GM12872 (cell line): ENCODE data around the gene ABCB7.

ENCODE experiments used
- TF ChIP-seq, protein P1 (sequence below): IDR thresholded peaks from 3 replicates; pipeline ENCODE4 v1.5.1; 2011; ENCODE audit warnings: low read depth, mild to moderate bottlenecking, low read length, moderate library complexity; ENCODE audit not compliant: insufficient read depth

ABCB7 gene

DNA sequence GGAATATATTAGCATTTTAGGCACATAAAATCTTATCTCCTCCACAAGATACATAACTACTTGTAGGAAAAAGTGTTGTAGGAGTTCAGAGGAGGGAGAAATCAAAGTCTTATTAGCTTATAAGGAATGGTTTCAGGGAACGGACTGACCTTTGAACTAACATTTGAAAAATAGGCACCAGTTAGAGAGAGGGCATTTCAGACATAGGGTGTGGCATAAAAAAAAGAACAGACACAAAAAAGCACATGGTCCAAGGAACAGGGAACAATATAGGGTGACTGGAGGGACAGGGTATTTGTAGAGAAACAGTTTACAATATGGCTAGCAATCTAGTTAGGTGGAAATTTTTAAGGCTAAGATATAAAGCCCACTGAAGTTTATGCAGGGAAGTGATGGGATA is 6.4 kb downstream of the ABCB7 start:
- TF ChIP-seq, protein P1, sequence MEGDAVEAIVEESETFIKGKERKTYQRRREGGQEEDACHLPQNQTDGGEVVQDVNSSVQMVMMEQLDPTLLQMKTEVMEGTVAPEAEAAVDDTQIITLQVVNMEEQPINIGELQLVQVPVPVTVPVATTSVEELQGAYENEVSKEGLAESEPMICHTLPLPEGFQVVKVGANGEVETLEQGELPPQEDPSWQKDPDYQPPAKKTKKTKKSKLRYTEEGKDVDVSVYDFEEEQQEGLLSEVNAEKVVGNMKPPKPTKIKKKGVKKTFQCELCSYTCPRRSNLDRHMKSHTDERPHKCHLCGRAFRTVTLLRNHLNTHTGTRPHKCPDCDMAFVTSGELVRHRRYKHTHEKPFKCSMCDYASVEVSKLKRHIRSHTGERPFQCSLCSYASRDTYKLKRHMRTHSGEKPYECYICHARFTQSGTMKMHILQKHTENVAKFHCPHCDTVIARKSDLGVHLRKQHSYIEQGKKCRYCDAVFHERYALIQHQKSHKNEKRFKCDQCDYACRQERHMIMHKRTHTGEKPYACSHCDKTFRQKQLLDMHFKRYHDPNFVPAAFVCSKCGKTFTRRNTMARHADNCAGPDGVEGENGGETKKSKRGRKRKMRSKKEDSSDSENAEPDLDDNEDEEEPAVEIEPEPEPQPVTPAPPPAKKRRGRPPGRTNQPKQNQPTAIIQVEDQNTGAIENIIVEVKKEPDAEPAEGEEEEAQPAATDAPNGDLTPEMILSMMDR, result no peak

DNA sequence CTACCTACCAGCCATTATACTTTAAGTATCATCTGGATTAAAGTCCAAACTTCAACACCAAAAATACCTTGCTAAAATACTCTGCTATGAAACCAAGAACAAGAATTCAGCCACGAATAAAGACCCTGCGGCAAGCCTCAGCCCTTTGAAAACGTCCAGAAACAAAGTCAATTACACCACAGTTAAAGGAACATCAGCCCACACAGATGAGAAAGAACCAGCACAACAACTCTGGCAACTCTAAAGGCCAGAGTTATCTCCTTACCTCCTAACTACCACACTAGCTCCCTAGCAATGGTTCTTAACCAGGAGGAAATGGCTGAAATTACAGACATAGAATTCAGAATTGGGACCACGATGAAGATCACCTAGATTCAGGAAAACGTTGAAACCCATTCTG is 23.4 kb downstream of the ABCB7 start:
- TF ChIP-seq, protein P1, result no peak

DNA sequence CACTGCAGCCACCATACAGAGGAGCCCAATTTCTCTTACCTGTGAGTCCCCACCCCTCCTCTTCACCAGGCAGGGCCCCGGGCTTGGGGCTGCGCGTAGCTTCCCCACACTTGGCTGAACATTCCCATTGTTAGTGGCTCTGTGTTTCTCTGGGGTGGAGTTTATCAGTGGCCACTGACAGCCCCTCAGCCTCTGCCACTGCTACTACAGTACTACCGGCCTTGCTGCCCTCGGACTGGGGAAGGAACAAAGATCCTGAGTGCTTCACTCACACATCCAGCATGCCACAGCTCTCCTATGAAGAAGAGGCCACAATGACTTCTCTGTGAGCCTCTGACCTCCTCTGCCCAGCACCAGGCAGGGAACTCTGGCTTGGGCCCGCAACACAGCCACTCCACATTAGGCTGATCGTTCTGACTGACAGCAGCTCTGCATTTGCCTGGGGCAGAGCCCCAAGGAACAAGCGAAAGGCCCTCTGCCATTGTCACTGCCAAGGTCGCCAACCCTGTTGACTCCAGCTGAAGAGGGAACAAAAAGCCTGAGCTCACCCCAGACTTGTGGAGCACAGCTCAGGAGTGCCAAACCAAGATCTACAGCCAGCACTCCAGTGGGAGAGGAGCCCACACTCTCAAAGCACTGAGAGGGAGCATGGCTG is 24.0 kb downstream of the ABCB7 start:
- TF ChIP-seq, protein P1, result no peak

DNA sequence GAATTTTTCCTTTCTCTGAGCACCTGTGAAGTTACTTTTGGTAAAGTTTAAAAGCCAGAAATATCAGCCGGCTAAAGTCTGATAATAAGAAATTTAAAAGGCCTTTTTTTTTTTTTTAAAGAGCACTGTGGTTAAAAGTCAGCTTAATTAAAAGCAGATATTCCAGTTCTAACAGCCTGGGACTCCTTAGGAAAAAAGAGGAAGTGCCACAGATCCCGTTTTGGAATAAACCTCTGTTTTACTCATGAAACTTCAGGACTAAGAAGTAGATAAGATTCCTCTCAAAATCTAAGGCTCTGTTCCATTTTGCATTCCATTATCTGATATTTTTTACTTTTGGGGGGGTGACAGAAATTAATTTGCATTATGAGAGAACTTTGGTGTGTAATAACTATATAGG is 37.8 kb downstream of the ABCB7 start:
- TF ChIP-seq, protein P1, result no peak

DNA sequence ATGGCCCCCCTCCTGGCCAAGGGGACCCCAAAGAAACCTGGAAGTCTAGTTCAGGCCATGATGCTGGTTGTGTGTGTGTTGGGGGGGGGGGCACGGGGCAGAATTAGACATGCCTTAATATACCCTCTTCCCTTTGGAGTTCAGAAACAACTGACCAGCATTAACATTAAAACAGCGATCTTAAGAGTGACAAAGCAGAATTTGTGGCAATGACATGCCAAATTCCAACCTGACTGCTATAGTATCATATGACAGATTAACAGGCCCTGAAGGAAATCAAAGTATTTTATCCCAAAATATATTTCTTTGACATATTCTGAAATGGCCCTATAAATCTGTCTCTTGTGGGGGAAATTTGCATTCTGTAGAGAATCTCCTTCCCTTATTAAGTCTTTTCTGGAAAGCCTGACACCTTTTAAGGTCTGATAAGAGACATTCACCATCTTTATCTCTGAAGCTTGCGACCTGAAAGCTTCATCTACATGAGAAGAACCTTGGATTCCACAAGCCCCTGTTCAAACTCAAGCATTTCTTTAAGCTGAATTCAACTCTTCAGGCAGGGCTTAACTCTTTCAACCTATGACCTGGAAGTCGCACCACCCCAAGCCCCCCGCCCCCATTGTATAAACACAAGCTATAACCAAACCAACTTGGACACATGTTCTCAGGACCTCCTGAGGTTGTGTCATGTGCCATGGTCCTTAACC is 40.2 kb downstream of the ABCB7 start:
- TF ChIP-seq, protein P1, result no peak

DNA sequence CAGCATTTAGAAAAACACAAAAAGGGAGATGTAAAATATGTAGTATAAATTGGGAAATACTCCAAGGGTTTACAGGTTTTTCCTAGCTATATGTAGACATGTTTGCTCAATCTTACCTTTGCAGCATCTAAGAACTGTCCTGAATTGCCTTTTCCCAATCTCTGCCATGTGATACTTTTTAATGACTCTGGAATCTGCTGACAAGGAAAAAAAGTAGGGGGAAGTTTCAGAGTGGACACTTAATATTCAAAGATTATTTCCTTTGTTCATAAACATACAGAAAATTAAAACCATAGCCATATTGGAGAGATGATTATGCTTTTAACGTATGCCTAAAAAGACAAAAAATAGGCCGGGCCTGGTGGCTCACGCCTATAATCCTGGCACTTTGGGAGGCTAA is 41.4 kb downstream of the ABCB7 start:
- TF ChIP-seq, protein P1, result no peak

DNA sequence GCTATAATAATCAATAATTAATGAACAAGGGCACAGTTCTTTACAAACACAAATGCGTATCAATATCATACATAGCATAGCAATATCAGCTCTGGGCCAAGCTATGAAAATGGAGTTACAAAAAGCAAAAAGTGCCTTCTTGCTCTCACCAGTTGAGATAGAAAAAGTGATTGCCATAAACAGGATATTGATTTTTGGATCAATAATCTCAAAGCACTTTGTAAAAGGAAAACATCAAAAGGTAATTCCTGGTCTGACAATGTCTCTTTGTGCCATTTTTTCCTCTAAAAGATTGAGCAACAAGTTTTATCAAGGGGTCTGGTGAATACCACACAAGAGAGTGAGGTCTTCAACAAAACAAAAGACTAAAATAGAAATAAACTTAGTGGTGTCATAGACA is 42.4 kb downstream of the ABCB7 start:
- TF ChIP-seq, protein P1, result no peak
